HG03108 (cell line): ENCODE measurements around the gene NAV2.

Experiments used
- ATAC-seq: cut with Tn5 transposase; IDR thresholded peaks from one replicate; pipeline ENCODE4 v1.9.1; 2021; ENCODE audit warnings: moderate library complexity; ENCODE audit not compliant: unreplicated experiment

NAV2 gene

DNA sequence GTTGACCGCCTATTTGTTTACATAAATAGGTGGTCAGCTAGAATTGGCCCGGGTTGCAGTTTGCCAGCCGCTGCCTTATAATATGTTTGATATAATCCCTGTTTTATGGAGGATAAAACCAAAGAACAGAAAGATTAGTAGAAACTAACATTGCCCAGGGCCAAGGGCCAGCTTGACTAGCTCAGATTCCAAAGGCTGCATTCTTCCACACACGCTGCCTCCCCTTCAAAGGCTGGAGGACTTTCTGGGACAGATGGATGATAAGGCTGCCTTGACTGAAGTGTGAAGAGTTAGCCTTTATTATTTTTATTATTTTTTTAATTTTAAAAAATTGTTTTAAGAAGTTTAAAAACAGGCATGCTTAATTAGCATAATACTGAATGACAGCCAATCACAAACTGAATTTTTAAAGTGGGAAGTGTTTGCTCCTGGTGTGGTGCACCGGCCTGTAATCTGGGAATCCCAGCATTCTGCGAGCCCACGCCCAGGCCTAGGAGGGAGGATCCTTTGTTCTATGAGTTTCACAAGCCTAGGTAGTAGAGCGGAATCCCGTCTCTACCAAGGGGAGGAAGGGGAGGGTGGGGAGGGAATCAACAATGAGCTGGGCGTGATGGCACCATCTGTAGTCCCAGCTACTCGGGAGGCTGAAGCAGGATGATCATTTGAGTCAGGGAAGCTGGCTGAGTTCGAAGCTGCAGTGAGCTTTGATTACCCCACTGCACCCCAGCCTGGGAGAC lies 114.9 kb downstream of the NAV2 start:
- ATAC-seq: no peak

DNA sequence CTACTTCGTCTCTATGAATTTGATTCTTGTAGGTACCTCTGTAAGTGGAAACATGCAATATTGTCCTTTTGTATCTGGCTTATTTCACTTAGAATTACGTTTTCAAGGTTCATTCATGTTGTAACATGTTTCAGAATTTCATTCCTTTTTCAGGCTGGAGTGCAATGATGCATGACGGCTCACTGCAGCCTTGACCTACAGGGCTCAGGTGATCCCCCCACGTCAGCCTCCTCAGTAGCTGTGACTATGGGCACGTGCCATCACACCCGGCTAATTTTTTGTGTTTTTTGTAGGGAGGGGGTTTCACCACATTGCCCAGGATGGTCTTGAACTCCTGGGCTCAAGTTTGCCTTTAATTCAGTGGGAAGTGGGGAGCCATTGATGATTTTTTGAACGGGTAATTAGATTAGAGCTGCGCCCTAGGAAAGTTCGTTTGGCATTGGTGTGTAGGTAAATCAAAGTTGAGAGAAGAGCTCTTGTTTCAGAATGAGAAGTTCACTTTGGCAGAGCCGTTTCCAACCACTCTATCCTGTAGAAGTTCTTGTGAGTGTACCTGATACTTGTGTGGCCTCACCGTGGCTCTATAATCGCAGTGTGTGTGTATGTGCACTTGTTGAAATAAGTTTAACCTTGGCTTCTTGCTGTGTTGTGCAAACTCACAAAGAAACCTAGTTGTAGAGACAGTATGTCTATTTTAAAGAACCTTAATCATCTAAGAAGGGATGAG lies 115.9 kb downstream of the NAV2 start:
- ATAC-seq: no peak

DNA sequence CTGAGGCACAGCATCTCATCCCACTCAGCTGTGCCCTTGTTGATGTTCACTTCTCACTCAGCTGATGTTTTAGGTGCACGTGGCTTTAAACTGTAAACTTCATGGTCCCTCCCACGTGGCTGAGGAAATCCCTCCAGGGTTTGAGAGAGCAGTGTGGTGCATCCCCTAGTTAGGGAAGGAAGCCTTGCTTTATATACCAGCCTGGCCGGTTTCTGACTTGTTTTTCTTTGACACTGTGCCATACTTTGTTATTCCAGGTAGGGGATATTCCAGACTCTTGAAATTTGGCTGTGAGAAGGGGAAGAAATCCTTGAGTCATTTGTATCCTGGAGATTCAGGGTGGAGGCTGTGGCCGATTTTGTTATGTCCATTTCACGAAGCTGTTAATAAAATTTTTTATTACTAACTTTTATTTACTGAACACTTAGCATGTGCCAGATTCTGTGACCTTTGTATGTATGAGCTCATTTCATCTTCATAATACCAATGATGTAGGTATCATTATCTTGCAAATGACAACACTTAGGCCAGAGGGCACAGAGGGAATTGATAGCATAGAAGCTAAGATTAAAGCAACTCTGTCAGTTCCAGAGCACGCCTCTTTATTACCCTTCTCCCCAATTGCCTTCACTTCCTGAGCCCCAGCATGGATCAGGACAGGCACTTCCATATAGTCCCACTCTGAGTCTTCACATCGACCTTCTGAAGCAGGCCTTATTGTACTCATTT lies 116.6 kb downstream of the NAV2 start:
- no peak for ATAC-seq

DNA sequence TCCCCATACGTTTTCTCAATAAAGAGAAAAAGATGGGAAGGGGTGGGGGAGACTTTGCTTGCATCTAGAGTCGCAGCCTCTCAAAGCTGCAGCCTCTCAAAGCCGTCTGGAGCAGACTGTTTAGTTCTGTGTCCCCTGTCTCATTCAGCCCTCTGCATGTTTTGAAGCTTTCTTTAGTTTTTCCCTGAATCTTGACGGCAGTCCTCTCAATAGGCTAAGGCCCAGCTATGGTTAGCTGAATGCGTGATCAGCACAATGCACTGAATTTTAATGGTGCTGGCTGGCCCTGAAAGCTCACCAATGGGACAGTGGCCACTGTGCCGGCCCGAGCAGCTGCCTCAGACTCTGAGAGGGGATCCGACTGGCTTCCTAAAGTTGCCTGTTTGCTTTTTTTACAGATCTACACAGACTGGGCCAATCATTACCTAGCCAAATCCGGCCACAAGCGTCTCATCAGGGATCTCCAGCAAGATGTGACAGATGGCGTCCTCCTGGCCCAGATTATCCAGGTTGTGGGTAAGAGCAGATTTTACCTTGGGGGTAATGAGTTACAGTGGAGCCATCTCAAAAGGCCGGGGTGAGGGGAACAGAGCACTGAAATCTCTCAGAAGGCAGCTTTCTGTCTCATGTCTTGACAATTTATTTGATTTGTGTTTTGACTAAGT lies 119.6 kb downstream of the NAV2 start:
- no peak for ATAC-seq

- ATAC-seq: no peak
Observed at GRCh38 chr11:19832901-19833300, 120.3 kb downstream of the NAV2 start.

DNA sequence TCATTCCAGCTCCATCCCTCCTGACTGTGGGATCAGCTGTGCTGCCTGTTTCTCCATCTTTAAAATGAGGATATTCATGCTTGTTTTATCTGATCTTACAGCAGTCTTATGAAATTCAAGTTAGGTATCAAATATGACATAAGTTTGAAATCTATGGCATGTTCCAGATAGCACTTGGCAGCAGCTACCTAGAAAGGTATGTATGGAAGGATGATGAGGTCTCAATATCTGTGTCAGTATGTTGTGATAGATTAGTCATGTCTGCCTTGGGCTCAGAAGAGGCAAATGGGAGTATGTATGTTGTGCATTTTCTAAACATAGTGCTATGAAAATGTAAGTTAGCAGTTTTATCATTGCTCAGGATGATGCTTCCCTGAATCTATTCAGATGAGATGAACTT lies 122.1 kb downstream of the NAV2 start:
- ATAC-seq: no peak

GRCh38 chr11:19836666-19837065 lies 124.0 kb downstream of the NAV2 start:
- ATAC-seq: no peak

DNA sequence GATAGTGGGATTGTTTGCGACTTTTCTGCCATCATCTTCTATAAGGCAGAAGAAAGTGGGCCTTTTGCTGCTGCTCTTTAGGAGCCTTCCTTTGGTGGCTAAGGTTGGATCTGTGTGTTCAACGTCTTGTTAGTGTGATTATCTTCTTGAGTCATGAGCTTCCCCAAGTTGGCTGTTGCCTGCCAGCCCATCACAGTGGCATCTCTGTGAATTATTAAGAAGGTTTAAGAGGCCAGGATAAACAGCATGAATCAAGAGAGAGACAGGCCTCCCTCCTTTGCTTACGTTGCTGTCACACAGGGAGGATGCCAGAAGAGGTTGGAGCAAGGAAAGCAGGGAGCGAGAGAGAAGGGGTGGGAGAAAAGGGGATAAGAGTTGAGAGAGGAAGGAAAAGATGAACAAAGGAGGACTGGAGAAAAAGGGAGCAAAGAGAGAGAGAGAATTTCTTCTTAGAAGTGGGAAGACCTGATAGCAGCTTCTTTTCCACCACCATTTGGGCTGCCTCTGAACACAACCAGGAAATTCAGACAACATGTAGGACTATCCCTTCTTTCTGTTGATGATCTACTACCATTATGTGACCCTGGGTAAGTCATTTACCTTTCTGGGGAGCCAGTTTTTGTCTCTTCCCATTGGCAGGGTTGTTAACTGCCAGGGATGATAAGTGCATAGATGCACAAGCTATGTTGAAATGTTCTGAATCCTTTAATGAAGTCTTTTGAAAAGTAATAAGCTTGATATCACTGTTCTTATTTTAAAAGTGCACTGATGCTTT lies 126.5 kb downstream of the NAV2 start:
- ATAC-seq: no peak

- no peak for ATAC-seq
Observed at GRCh38 chr11:19840961-19841360, 128.3 kb downstream of the NAV2 start.

DNA sequence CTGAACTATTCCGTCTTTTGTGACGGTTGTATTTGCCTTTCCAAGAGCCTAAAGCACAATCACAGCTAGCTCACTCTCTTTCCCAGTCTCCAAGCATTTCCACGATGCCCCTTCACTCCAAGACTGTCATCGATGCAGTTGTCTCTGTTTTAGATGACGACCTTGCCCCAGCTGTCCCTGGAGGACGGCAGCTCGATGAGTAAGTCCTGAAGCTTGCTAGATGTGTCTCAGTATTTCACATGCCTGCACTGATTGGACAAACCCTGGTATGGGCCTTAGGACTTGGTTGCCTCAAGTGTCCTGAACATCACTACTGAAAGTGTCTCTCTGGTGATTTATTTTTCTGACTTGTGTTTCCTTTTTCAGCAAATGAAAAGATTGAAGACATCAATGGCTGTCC lies 129.9 kb downstream of the NAV2 start:
- no peak for ATAC-seq

DNA sequence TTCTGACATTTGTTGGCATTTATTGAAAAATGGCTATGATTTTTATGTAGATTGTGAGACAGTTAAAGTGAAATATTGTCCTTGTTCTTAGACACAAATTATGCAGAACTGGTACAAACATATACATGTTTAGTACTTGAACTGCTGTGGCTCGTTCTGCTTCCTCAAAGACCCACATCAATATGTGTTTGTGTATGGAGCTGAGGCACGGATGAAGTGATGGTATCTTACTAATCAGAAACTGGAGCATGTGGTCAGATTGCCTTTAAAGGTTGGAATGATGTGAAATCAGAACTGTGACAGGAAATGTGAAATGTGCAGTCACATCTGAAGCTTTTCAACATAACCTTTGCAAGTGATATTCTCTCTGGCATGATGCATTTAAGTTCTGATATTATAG lies 130.4 kb downstream of the NAV2 start:
- no peak for ATAC-seq

DNA sequence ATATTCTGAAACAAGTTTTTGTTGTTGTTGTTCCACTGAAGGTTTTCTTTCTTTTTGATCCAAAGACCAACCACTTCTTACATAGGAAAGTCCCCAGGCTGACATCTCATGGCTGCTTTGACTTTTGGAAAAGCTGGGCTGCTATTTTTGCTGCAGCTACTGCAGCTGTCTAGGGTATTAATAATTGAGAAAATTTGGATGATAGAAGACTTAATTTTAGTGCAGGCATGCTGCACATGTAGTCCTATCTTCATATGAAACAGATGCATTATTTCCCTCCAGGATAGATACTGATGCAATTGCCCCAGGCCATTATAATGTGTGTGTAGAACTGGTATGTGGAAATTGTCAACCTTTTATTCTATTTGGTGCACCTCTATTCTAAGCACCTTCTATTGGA lies 131.4 kb downstream of the NAV2 start:
- ATAC-seq: no peak

- no peak for ATAC-seq
Observed at GRCh38 chr11:19844806-19845205, 132.2 kb downstream of the NAV2 start.

DNA sequence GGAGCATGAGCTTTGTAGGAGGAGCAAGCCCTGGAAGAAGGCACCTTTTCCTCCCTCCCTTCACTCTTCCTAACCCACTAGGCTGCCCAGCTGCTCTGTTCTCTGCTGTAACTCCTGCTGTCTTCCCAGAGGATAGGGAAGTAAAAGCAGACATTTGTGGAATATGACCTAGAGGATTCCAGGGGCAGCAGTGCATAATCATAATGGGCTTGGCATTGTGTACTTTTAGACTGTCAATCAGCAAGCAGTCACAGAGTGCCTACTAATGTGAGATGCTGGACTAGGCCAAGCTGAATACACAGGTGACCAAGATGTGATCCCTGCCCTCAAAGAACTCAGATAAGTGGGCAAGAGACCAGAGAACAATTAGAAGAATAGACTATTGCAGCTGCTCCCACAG lies 133.0 kb downstream of the NAV2 start:
- ATAC-seq: no peak

DNA sequence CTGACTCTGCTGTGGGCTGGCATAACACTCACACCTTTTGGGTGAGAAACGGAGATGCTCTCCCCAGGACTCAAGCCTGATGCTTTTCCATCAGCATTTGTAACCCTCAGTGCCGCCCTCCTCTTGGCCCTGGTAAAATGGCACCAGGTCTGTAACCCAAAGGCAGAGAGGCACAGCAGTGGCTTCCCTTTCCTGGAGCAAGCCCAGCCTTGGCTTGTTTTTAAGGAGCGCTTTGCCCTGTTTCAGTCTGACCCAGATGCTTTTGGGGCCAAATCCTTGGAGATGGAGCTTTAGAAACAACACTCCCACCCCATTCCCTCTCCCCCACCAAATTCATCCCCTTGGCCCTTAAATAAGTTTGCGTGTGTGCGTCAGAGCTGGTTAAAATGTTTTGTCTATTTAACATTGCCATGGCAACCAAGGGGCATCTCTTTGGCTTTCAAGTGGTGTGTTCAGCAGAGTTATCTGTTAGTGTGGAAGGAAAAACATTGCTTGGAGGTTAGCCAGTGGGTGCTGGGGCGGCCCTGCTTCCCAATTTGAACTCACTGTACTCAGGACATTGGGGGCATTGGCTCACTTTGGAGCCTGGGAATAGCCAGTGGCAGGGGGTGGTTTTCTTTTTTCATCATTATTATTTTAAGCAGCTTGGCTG lies 134.1 kb downstream of the NAV2 start:
- no peak for ATAC-seq

DNA sequence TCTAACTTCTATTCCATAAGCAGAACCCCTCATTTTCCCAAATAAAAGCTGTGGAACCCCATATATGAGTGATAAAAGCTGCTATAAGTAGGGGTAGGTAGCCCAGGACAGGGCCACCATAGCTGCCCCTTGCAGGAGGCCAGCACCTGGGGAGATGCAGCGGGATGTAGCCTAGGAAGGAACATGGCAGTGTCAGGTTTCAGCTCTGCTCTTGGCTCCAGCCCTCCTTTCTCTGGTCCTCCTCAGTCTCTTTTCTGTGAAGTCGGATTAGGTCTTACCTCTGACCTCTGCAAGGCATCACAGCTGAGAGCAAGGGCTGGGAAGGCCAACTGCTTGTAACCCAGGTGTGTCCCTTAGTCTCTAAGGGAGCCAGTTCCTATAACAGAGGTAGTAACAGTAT lies 135.6 kb downstream of the NAV2 start:
- no peak for ATAC-seq

DNA sequence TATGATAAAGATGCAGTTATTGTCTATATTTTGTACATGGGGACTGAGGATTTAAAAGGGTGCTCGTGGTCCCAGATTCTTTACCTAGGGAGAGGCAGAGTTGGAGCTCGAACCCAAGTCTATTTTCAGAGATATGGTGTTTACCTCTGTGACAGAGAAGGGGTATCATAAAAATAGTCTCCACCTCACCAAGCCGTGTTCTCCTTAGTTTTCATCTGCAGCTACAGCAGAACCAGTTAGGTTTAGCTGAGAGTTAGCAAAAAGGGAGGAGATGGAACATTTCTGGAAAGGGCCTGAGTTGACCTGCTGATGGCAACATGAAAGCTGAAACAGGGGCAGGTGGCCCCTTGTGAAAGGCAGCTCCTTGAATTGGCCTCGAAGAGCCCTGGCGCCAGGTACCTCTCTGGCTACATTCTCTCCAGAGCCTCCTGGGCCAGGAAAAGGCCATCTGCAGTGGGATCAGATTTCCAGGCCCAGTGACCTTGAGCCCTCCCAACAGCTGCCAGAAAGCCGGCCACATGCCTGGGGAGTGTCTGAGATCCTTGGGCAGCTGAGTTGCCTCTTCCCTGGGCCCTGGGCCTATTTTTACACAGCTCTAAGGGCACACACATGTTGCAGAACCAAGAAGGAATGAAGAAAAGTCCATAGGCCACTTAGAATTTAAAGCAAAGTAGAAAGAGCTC lies 136.6 kb downstream of the NAV2 start:
- no peak for ATAC-seq

DNA sequence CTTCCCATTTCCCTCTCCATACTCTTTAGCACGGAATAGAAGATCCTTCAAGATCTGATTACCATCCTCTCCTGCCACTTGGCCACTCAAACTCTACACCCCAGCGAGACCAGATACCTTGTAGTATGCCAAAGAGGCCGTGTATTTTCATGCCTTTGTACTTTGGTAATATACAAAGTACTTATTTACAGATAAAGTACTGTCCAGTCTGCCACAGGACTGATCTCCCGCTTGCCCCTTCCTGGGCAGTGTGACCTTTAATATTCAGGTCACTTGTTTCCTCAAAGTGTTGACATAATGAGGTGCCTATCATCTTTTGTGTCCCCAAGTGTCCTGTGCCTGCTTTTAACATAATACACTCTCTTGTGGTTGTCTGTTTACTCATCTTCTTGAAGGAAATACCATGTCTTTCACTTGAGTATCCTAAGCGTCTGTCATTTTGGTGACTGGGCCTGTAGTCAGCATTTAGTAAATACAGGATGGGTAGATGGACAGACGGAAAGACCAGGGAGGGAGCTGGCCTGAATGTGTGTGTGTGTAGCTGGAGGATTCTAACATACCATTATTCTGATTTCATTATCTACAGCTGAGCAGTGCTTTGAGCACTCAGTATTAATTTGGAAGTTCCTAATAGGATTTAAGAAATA lies 137.4 kb downstream of the NAV2 start:
- ATAC-seq: no peak

- no peak for ATAC-seq
Observed at GRCh38 chr11:19852288-19852687, 139.7 kb downstream of the NAV2 start.
